Measurements from ENCODE around the gene SLPI. TPM values are rescaled to one million over a fixed set of nuclear protein-coding genes. Genes with fewer than 3 reads are reported as not detected.

Gene SLPI
- total RNA-seq, 1 donor from 2014 or later: not detected

- H3K4me3 ChIP-seq: no peak overlapping the region
- no peaks in the 10 kb centered on the region for H3K4me1 ChIP-seq
- peaks cover 32% of the 10 kb centered on the region for H3K27me3 ChIP-seq
- H3K27ac ChIP-seq: no peak overlapping the region
- no peak for DNase-seq (ENCODE audit: low spot score)
- H3K9me3 ChIP-seq (ENCODE audit: low read depth): no peaks in the 10 kb centered on the region
- H3K36me3 ChIP-seq: no peaks in the 10 kb centered on the region
- H3K9ac ChIP-seq: no peak overlapping the region
- TF ChIP-seq EZH2 (IDR thresholded peaks at IDR 0.05) (no peak), EZH2phosphoT487 (IDR thresholded peaks at IDR 0.05) (no peak), CTCF (IDR thresholded peaks at IDR 0.05) (no peak)
- H3K79me2 ChIP-seq (ENCODE audit: low read depth): no peaks in the 10 kb centered on the region
- Mint-ChIP-seq H3K4me1 (peaks cover 12% of the 10 kb centered on the region), H3K36me3 (no peaks in the 10 kb centered on the region), H3K27me3 (ENCODE audit: insufficient read depth, low read depth) (peaks cover 21% of the 10 kb centered on the region), H3K27ac (no peak overlapping the region), H3K9me3 (peaks cover under 1% of the 10 kb centered on the region), H3K4me3 (no peak overlapping the region)
- H2AFZ ChIP-seq (replicated peaks): no peak overlapping the region
- H3F3A ChIP-seq (ENCODE audit: low read depth): peaks cover 14% of the 10 kb centered on the region
- no peak overlapping the region for H3K4me2 ChIP-seq
- no peaks in the 10 kb centered on the region for H4K20me1 ChIP-seq (ENCODE audit: low read depth)
Observed at GRCh38 chr20:45288860-45289259, 34.5 kb upstream of the SLPI start.

GRCh38 chr20:45288376-45288775, 34.0 kb upstream of the SLPI start:
- H3K9me3 ChIP-seq (ENCODE audit: low read depth): no peaks in the 10 kb centered on the region
- no peak overlapping the region for H3K4me2 ChIP-seq
- Mint-ChIP-seq H3K27ac (no peak overlapping the region), H3K4me3 (peak overlapping the region; percentile 11), H3K9me3 (no peaks in the 10 kb centered on the region), H3K36me3 (no peaks in the 10 kb centered on the region), H3K4me1 (peaks cover 12% of the 10 kb centered on the region), H3K27me3 (ENCODE audit: insufficient read depth, low read depth) (peaks cover 22% of the 10 kb centered on the region)
- H2AFZ ChIP-seq (replicated peaks): no peak overlapping the region
- H3F3A ChIP-seq (ENCODE audit: low read depth): peaks cover 11% of the 10 kb centered on the region
- no peak overlapping the region for H3K4me3 ChIP-seq
- no peaks in the 10 kb centered on the region for H3K79me2 ChIP-seq (ENCODE audit: low read depth)
- H3K36me3 ChIP-seq: no peaks in the 10 kb centered on the region
- no peaks in the 10 kb centered on the region for H3K4me1 ChIP-seq
- TF ChIP-seq EZH2 (IDR thresholded peaks at IDR 0.05): no peak
- no peak for TF ChIP-seq CTCF (IDR thresholded peaks at IDR 0.05)
- no peak overlapping the region for H3K27ac ChIP-seq
- H4K20me1 ChIP-seq (ENCODE audit: low read depth): no peaks in the 10 kb centered on the region
- DNase-seq (ENCODE audit: low spot score): no peak
- H3K9ac ChIP-seq: no peak overlapping the region
- H3K27me3 ChIP-seq: peaks cover 28% of the 10 kb centered on the region

- no peaks in the 10 kb centered on the region for H3K4me1 ChIP-seq
- no peaks in the 10 kb centered on the region for H3K9me3 ChIP-seq (ENCODE audit: low read depth)
- H3K79me2 ChIP-seq (ENCODE audit: low read depth): no peaks in the 10 kb centered on the region
- no peaks in the 10 kb centered on the region for H4K20me1 ChIP-seq (ENCODE audit: low read depth)
- H2AFZ ChIP-seq (replicated peaks): no peak overlapping the region
- Mint-ChIP-seq H3K9me3 (no peaks in the 10 kb centered on the region), H3K4me3 (no peak overlapping the region), H3K27me3 (ENCODE audit: insufficient read depth, low read depth) (peaks cover 13% of the 10 kb centered on the region), H3K36me3 (no peaks in the 10 kb centered on the region), H3K4me1 (peaks cover 2% of the 10 kb centered on the region), H3K27ac (peak overlapping the region; percentile 22)
- no peaks in the 10 kb centered on the region for H3F3A ChIP-seq (ENCODE audit: low read depth)
- H3K9ac ChIP-seq: no peak overlapping the region
- H3K4me3 ChIP-seq: no peak overlapping the region
- no peak for DNase-seq (ENCODE audit: low spot score)
- TF ChIP-seq CTCF (IDR thresholded peaks at IDR 0.05): no peak
- no peak for TF ChIP-seq EZH2 (IDR thresholded peaks at IDR 0.05)
- TF ChIP-seq EZH2phosphoT487 (IDR thresholded peaks at IDR 0.05): no peak
- H3K27ac ChIP-seq: no peak overlapping the region
- H3K36me3 ChIP-seq: no peaks in the 10 kb centered on the region
- no peaks in the 10 kb centered on the region for H3K27me3 ChIP-seq
- H3K4me2 ChIP-seq: no peak overlapping the region
Observed at GRCh38 chr20:45283551-45284057, 29.2 kb upstream of the SLPI start.

Data from neural progenitor cell (in vitro differentiated cells).